Loucy (cell line): ENCODE results near the gene ZCCHC14.

ENCODE experiments used
- EZH2phosphoT487 ChIP-seq: fragments of 200-600 bp; IDR thresholded peaks from 2 replicates; pipeline ENCODE4 v1.6.1; 2018; ENCODE audit warnings: antibody characterized with exemption, mild to moderate bottlenecking, moderate library complexity, borderline replicate concordance
- TF ChIP-seq, protein P1 (sequence below): fragments of 200-600 bp; sonication (generic); conservative IDR thresholded peaks from 2 replicates; pipeline ENCODE4 v1.5.1; 2014; ENCODE audit warnings: mild to moderate bottlenecking, antibody characterized with exemption, low read length

DNA sequence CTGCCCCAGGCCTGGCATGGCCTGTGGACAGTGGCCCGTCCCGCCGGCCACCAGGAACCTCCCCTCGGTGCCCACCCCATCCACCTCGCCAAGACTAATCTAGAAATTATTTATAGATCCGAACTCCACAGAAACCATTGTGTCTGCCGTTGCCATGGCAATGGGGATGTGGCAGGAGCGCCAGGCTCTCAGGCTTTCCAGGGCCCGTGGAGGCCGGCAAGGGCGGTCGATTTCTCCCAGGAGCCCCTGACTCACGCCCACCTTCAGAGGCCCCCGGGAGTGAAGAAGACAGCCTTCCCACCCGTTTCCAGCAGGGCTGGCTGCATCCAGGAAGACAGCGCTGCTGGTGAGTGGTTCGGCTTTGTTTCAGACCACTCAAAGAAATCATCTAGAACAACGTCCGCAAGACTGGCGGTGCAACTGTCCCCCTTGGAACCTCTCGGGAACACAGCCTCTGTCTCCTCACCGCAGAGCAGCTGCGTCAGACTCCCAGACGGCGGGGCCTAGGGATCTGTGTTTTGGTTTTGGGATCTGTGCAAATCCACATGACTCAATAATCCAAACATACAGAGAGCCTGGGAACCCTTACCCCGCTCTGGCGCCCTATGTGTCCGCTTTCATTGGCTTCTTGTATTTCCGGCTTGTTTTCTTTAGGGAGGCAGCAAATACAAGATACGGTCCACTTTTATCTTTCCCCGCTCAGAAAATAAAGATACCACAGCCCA is 48.5 kb upstream of the ZCCHC14 start:
- TF ChIP-seq, protein P1, sequence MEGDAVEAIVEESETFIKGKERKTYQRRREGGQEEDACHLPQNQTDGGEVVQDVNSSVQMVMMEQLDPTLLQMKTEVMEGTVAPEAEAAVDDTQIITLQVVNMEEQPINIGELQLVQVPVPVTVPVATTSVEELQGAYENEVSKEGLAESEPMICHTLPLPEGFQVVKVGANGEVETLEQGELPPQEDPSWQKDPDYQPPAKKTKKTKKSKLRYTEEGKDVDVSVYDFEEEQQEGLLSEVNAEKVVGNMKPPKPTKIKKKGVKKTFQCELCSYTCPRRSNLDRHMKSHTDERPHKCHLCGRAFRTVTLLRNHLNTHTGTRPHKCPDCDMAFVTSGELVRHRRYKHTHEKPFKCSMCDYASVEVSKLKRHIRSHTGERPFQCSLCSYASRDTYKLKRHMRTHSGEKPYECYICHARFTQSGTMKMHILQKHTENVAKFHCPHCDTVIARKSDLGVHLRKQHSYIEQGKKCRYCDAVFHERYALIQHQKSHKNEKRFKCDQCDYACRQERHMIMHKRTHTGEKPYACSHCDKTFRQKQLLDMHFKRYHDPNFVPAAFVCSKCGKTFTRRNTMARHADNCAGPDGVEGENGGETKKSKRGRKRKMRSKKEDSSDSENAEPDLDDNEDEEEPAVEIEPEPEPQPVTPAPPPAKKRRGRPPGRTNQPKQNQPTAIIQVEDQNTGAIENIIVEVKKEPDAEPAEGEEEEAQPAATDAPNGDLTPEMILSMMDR = no peak
- TF ChIP-seq EZH2phosphoT487 = no peak
